ENCODE results near the gene NFATC3.
"Not testable (repeated sequence)": the region's sequence is repeated elsewhere in the genome, so short reads cannot be mapped to it uniquely, and the experiment has no call there.

- not testable (repeated sequence) for TF ChIP-seq POLR2A, POLR2AphosphoS5, POU2F2, TAF1, SPI1 (IDR thresholded peaks at IDR 0.05; ENCODE audit: low read depth, low read length)
These were observed 24.0 kb downstream of the NFATC3 start for GRCh38 chr16:68109156-68109555.

Data from GM12891 (cell line).